SK-N-SH treated with all-trans-retinoic acid at 6 μM for 48 hours (cell line): Measurements from ENCODE around the gene C1QTNF9.
"Not testable (repeated sequence)": the region's sequence is repeated elsewhere in the genome, so short reads cannot be mapped to it uniquely, and the experiment has no call there.

Experiments used
- ATAC-seq: fragments of 200-7000 bp; cut with Tn5 transposase; 3 replicates; pipeline ENCODE4 v1.9.1; 2020; ENCODE audit warnings: mild to moderate bottlenecking, moderate library complexity
- ARNTL ChIP-seq: fragments of 450-650 bp; formaldehyde crosslinking; IDR thresholded peaks from 2 replicates; pipeline ENCODE4 v1.5.0; 2020; ENCODE audit warnings: low read depth, mild to moderate bottlenecking, moderate library complexity, borderline replicate concordance
- CREB5 ChIP-seq: fragments of 250-450 bp; sonication (Bioruptor Pico); IDR thresholded peaks from 2 replicates; pipeline ENCODE4 v1.5.1; 2020; ENCODE audit warnings: low read depth, mild to moderate bottlenecking, moderate library complexity
- CSRNP3 ChIP-seq: fragments of 250-450 bp; sonication (Bioruptor Pico); IDR thresholded peaks from 2 replicates; pipeline ENCODE4 v1.5.1; 2021; ENCODE audit warnings: mild to moderate bottlenecking, moderate library complexity
- ESRRG ChIP-seq: fragments of 250-450 bp; sonication (Bioruptor Pico); IDR thresholded peaks from 2 replicates; pipeline ENCODE4 v1.6.1; 2021; ENCODE audit warnings: mild to moderate bottlenecking
- GLIS3 ChIP-seq: fragments of 250-450 bp; sonication (Bioruptor Pico); IDR thresholded peaks from 2 replicates; pipeline ENCODE4 v1.5.0; 2020; ENCODE audit warnings: mild to moderate bottlenecking, moderate library complexity
- ISL1 ChIP-seq: fragments of 250-450 bp; sonication (Bioruptor Pico); IDR thresholded peaks from 2 replicates; pipeline ENCODE4 v2.1.2; 2022; ENCODE audit warnings: mild to moderate bottlenecking, moderate library complexity
- OSR1 ChIP-seq: fragments of 250-450 bp; sonication (Bioruptor Pico); IDR thresholded peaks from 2 replicates; pipeline ENCODE4 v1.8.0; 2022; ENCODE audit warnings: moderate library complexity, mild to moderate bottlenecking, inconsistent platforms
- PATZ1 ChIP-seq: fragments of 250-450 bp; sonication (Bioruptor Pico); IDR thresholded peaks from 2 replicates; pipeline ENCODE4 v1.8.0; 2020; ENCODE audit warnings: mild to moderate bottlenecking, moderate library complexity, borderline replicate concordance
- POU6F1 ChIP-seq: fragments of 250-450 bp; sonication (Bioruptor Pico); IDR thresholded peaks from 2 replicates; pipeline ENCODE4 v1.8.0; 2021; ENCODE audit warnings: low read depth, mild to moderate bottlenecking, moderate library complexity, borderline replicate concordance
- PPARA ChIP-seq: fragments of 250-450 bp; sonication (Bioruptor Pico); IDR thresholded peaks from 2 replicates; pipeline ENCODE4 v1.5.0; 2020; ENCODE audit warnings: mild to moderate bottlenecking, borderline replicate concordance
- RARB ChIP-seq: fragments of 250-450 bp; sonication (Bioruptor Pico); IDR thresholded peaks from 2 replicates; pipeline ENCODE4 v1.8.0; 2021; ENCODE audit warnings: mild to moderate bottlenecking, moderate library complexity
- SNAI2 ChIP-seq: fragments of 250-450 bp; sonication (Bioruptor Pico); IDR thresholded peaks from 2 replicates; pipeline ENCODE4 v1.5.0; 2020; ENCODE audit warnings: mild to moderate bottlenecking, moderate library complexity
- TCF4 ChIP-seq: fragments of 250-450 bp; sonication (Bioruptor Pico); IDR thresholded peaks from 2 replicates; pipeline ENCODE4 v1.8.0; 2021; ENCODE audit warnings: mild to moderate bottlenecking, moderate library complexity, borderline replicate concordance
- TOX ChIP-seq: fragments of 250-450 bp; sonication (Bioruptor Pico); IDR thresholded peaks from 2 replicates; pipeline ENCODE4 v1.8.0; 2021; ENCODE audit warnings: mild to moderate bottlenecking, moderate library complexity, borderline replicate concordance
- TSHZ2 ChIP-seq: fragments of 250-450 bp; sonication (Bioruptor Pico); IDR thresholded peaks from 2 replicates; pipeline ENCODE4 v1.5.0; 2020; ENCODE audit warnings: mild to moderate bottlenecking, moderate library complexity
- ZC3H10 ChIP-seq: fragments of 250-450 bp; sonication (Bioruptor Pico); IDR thresholded peaks from 2 replicates; pipeline ENCODE4 v1.5.1; 2021; ENCODE audit warnings: mild to moderate bottlenecking, moderate library complexity
- ZFP3 ChIP-seq: fragments of 250-450 bp; sonication (Bioruptor Pico); IDR thresholded peaks from 2 replicates; pipeline ENCODE4 v1.5.0; 2020; ENCODE audit warnings: mild to moderate bottlenecking, moderate library complexity
- ZNF565 ChIP-seq: fragments of 450-650 bp; formaldehyde crosslinking; conservative IDR thresholded peaks from 2 replicates; pipeline ENCODE4 v1.5.0; 2020; ENCODE audit warnings: low read depth, mild to moderate bottlenecking, moderate library complexity
- ZNF8 ChIP-seq: fragments of 450-650 bp; formaldehyde crosslinking; IDR thresholded peaks from 2 replicates; pipeline ENCODE4 v1.5.0; 2020; ENCODE audit warnings: mild to moderate bottlenecking, moderate library complexity

Gene C1QTNF9

GRCh38 chr13:24365191-24365590 lies 55.8 kb downstream of the C1QTNF9 start:
- no peak for ATAC-seq
- no peak for TF ChIP-seq ZNF565
- no peak for TF ChIP-seq OSR1
- no peak for TF ChIP-seq CSRNP3 (CRISPR knock-in tag)
- TF ChIP-seq SNAI2 (CRISPR knock-in tag), result no peak
- TF ChIP-seq TCF4 (CRISPR knock-in tag), result no peak
- no peak for TF ChIP-seq ESRRG (CRISPR knock-in tag)
- no peak for TF ChIP-seq PPARA (CRISPR knock-in tag)
- no peak for TF ChIP-seq ZNF8 (CRISPR knock-in tag)
- TF ChIP-seq ZC3H10 (CRISPR knock-in tag), result no peak
- TF ChIP-seq POU6F1 (CRISPR knock-in tag), result no peak
- no peak for TF ChIP-seq GLIS3 (CRISPR knock-in tag)
- no peak for TF ChIP-seq RARB
- TF ChIP-seq TSHZ2 (CRISPR knock-in tag), result no peak
- no peak for TF ChIP-seq CREB5 (CRISPR knock-in tag)
- no peak for TF ChIP-seq ARNTL (CRISPR knock-in tag)
- no peak for TF ChIP-seq TOX (CRISPR knock-in tag)
- no peak for TF ChIP-seq ISL1 (CRISPR knock-in tag)
- no peak for TF ChIP-seq PATZ1
- TF ChIP-seq ZFP3, result no peak

- not testable (repeated sequence) for ATAC-seq
Observed at GRCh38 chr13:24366315-24366714, 56.9 kb downstream of the C1QTNF9 start.

GRCh38 chr13:24371273-24371672 lies 61.9 kb downstream of the C1QTNF9 start:
- ATAC-seq, result not testable (repeated sequence)
